Activated CD4-positive, CD25-positive, alpha-beta regulatory T cell treated with anti-CD3 and anti-CD28 coated beads, Interleukin-2, amount 50 U/mL, for 72 hours (primary cell): Measurements from ENCODE around the gene SLC26A1.

Source experiments
- DNase-seq: peaks from one replicate; pipeline ENCODE4 v3.0.0; 2021

The SLC26A1 gene

GRCh38 chr4:963276-964225 is 29.7 kb downstream of the SLC26A1 start:
- no peak for DNase-seq

GRCh38 chr4:962231-963208 is 30.7 kb downstream of the SLC26A1 start:
- no peak for DNase-seq

- DNase-seq = no peak
These were observed 31.6 kb downstream of the SLC26A1 start for GRCh38 chr4:961351-962230.

GRCh38 chr4:960636-961350 is 32.4 kb downstream of the SLC26A1 start:
- DNase-seq = no peak

GRCh38 chr4:960140-960635 is 33.0 kb downstream of the SLC26A1 start:
- DNase-seq = no peak

- no peak for DNase-seq
These were observed 33.7 kb downstream of the SLC26A1 start for GRCh38 chr4:959338-960139.

GRCh38 chr4:958696-959337 is 34.4 kb downstream of the SLC26A1 start:
- no peak for DNase-seq

GRCh38 chr4:958314-958665 is 34.9 kb downstream of the SLC26A1 start:
- no peak for DNase-seq

- no peak for DNase-seq
These were observed 35.5 kb downstream of the SLC26A1 start for GRCh38 chr4:957581-958313.

GRCh38 chr4:957231-957580 is 36.0 kb downstream of the SLC26A1 start:
- no peak for DNase-seq

GRCh38 chr4:956531-957230 is 36.5 kb downstream of the SLC26A1 start:
- DNase-seq = no peak

GRCh38 chr4:955931-956381 is 37.2 kb downstream of the SLC26A1 start:
- DNase-seq = peak; percentile 22

GRCh38 chr4:955161-955921 is 37.9 kb downstream of the SLC26A1 start:
- DNase-seq = no peak

GRCh38 chr4:954211-955020 is 38.8 kb downstream of the SLC26A1 start:
- DNase-seq = peak; percentile 11

GRCh38 chr4:953574-953915 is 39.7 kb downstream of the SLC26A1 start:
- DNase-seq = peak; percentile 24

GRCh38 chr4:952881-953573 is 40.2 kb downstream of the SLC26A1 start:
- peak; percentile 21 for DNase-seq
